Hepatocyte (in vitro differentiated cells): ENCODE results near the gene LDLR.

Experiments used
- EZH2 ChIP-seq: fragments of 200-600 bp; sonication (generic); IDR thresholded peaks from 2 replicates; pipeline ENCODE4 v1.6.1; 2016; ENCODE audit warnings: antibody characterized with exemption, mild to moderate bottlenecking, borderline replicate concordance
- EZH2phosphoT487 ChIP-seq: fragments of 200-600 bp; sonication (generic); IDR thresholded peaks from one replicate; pipeline ENCODE4 v1.6.1; 2018; ENCODE audit warnings: antibody characterized with exemption, mild to moderate bottlenecking, low read depth, moderate library complexity; ENCODE audit not compliant: unreplicated experiment, severe bottlenecking
- TF ChIP-seq, protein P1 (sequence below): fragments of 200-600 bp; sonication (generic); IDR thresholded peaks from 2 replicates; pipeline ENCODE4 v1.5.1; 2016; ENCODE audit warnings: antibody characterized with exemption, mild to moderate bottlenecking; ENCODE audit not compliant: poor library complexity

DNA sequence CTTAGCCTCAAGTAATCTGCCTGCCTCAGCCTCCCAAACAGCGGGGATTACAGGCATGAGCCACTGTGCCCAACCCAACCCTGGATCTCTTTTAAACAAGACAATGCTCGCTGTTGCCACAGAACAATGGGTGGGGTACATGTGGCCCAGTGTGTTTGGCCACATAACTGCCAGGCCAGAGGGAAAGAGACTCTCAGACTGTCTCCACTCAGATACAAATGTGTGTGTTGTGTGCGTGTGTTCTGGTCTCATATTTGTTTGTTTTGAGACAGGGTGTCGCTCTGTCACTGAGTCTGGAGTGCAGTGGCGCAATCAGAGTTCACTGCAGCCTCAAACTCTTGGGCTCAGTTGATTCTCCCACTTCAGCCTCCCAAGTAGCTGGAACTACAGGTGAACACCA lies 25.8 kb downstream of the LDLR start:
- TF ChIP-seq, protein P1, sequence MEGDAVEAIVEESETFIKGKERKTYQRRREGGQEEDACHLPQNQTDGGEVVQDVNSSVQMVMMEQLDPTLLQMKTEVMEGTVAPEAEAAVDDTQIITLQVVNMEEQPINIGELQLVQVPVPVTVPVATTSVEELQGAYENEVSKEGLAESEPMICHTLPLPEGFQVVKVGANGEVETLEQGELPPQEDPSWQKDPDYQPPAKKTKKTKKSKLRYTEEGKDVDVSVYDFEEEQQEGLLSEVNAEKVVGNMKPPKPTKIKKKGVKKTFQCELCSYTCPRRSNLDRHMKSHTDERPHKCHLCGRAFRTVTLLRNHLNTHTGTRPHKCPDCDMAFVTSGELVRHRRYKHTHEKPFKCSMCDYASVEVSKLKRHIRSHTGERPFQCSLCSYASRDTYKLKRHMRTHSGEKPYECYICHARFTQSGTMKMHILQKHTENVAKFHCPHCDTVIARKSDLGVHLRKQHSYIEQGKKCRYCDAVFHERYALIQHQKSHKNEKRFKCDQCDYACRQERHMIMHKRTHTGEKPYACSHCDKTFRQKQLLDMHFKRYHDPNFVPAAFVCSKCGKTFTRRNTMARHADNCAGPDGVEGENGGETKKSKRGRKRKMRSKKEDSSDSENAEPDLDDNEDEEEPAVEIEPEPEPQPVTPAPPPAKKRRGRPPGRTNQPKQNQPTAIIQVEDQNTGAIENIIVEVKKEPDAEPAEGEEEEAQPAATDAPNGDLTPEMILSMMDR, result no peak
- no peak for TF ChIP-seq EZH2
- no peak for TF ChIP-seq EZH2phosphoT487
